SJSA1 (cell line): Measurements from ENCODE around the gene SNCG. TPM values are rescaled to one million over a fixed set of nuclear protein-coding genes. Genes with fewer than 3 reads are reported as not detected.

Experiments used
- DNase-seq, 2 experiments: peaks; one replicate each; pipeline ENCODE4 v3.0.0-alpha.2; 2015 to 2020; ENCODE audit warnings: low spot score in 2 of 2, low read depth in 1 of 2
- H3K27ac ChIP-seq: fragments of 250-450 bp; sonication (Bioruptor Pico); 2 replicates; pipeline ENCODE4 v1.5.1; 2020; ENCODE audit warnings: mild to moderate bottlenecking, moderate library complexity
- H3K27me3 ChIP-seq: fragments of 250-450 bp; sonication (Bioruptor Pico); replicated peaks from 2 replicates; pipeline ENCODE4 v1.5.1; 2020; ENCODE audit warnings: mild to moderate bottlenecking, moderate library complexity
- H3K36me3 ChIP-seq: fragments of 250-450 bp; sonication (Bioruptor Pico); 2 replicates; pipeline ENCODE4 v1.5.1; 2020; ENCODE audit warnings: mild to moderate bottlenecking
- H3K4me1 ChIP-seq: fragments of 250-450 bp; sonication (Bioruptor Pico); replicated peaks from 2 replicates; pipeline ENCODE4 v1.6.1; 2021; ENCODE audit warnings: mild to moderate bottlenecking
- H3K4me3 ChIP-seq: fragments of 250-450 bp; sonication (Bioruptor Pico); 2 replicates; pipeline ENCODE4 v1.5.1; 2020; ENCODE audit warnings: mild to moderate bottlenecking
- H3K9me3 ChIP-seq: fragments of 250-450 bp; sonication (Bioruptor Pico); replicated peaks from 2 replicates; pipeline ENCODE4 v1.5.1; 2020; ENCODE audit warnings: mild to moderate bottlenecking
- total RNA-seq: library from RNA; depleted of rRNA; stranded (reverse); fragments of >200 nt; shearing (Covaris generic); gene quantifications from 2 replicates; pipeline ENCODE4 v1.2.3, GENCODE V29; 2014

SNCG gene
- total RNA-seq, 1 experiment from 2014 or later, result 0.74 TPM

GRCh38 chr10:86960863-86961434 lies 2.5 kb downstream of the SNCG start:
- no peaks in the 10 kb centered on the region for H3K27me3 ChIP-seq
- H3K4me3 ChIP-seq, result no peak overlapping the region
- H3K9me3 ChIP-seq, result no peaks in the 10 kb centered on the region
- no peaks in the 10 kb centered on the region for H3K36me3 ChIP-seq
- DNase-seq, result peak in 1 of 2 experiments; percentile 42
- H3K4me1 ChIP-seq, result peaks cover 27% of the 10 kb centered on the region
- H3K27ac ChIP-seq, result no peak overlapping the region

- no peaks in the 10 kb centered on the region for H3K27me3 ChIP-seq
- no peak overlapping the region for H3K4me3 ChIP-seq
- peaks cover 30% of the 10 kb centered on the region for H3K4me1 ChIP-seq
- H3K36me3 ChIP-seq, result no peaks in the 10 kb centered on the region
- H3K27ac ChIP-seq, result no peak overlapping the region
- DNase-seq, result no peak
- no peaks in the 10 kb centered on the region for H3K9me3 ChIP-seq
Observed at GRCh38 chr10:86961481-86962091, 3.2 kb downstream of the SNCG start.

GRCh38 chr10:86962136-86962980 lies 4.0 kb downstream of the SNCG start:
- Histone ChIP-seq H3K4me1 (peaks cover 33% of the 10 kb centered on the region), H3K4me3 (no peak overlapping the region), H3K9me3 (no peaks in the 10 kb centered on the region), H3K27ac (no peak overlapping the region), H3K27me3 (no peaks in the 10 kb centered on the region), H3K36me3 (no peaks in the 10 kb centered on the region)
- no peak for DNase-seq

GRCh38 chr10:86962981-86963310 lies 4.5 kb downstream of the SNCG start:
- H3K9me3 ChIP-seq, result no peaks in the 10 kb centered on the region
- no peaks in the 10 kb centered on the region for H3K27me3 ChIP-seq
- H3K4me3 ChIP-seq, result no peak overlapping the region
- H3K36me3 ChIP-seq, result no peaks in the 10 kb centered on the region
- no peak overlapping the region for H3K27ac ChIP-seq
- H3K4me1 ChIP-seq, result peaks cover 28% of the 10 kb centered on the region
- no peak for DNase-seq

GRCh38 chr10:86963341-86963919 lies 5.0 kb downstream of the SNCG start:
- H3K4me1 ChIP-seq, result peaks cover 28% of the 10 kb centered on the region
- H3K27ac ChIP-seq, result no peak overlapping the region
- no peaks in the 10 kb centered on the region for H3K27me3 ChIP-seq
- DNase-seq, result peak in 1 of 2 experiments; percentile 35
- no peak overlapping the region for H3K4me3 ChIP-seq
- no peaks in the 10 kb centered on the region for H3K9me3 ChIP-seq
- no peaks in the 10 kb centered on the region for H3K36me3 ChIP-seq

GRCh38 chr10:86964061-86964846 lies 5.9 kb downstream of the SNCG start:
- Histone ChIP-seq H3K27me3 (no peaks in the 10 kb centered on the region), H3K4me3 (no peak overlapping the region), H3K9me3 (no peaks in the 10 kb centered on the region), H3K36me3 (no peaks in the 10 kb centered on the region), H3K4me1 (peaks cover 24% of the 10 kb centered on the region), H3K27ac (no peak overlapping the region)
- peak in 1 of 2 experiments; percentile 35 for DNase-seq

GRCh38 chr10:86964847-86965190 lies 6.4 kb downstream of the SNCG start:
- Histone ChIP-seq H3K9me3 (no peaks in the 10 kb centered on the region), H3K36me3 (no peaks in the 10 kb centered on the region), H3K4me3 (no peak overlapping the region), H3K27me3 (no peaks in the 10 kb centered on the region), H3K27ac (no peak overlapping the region), H3K4me1 (peaks cover 24% of the 10 kb centered on the region)
- peak in 1 of 2 experiments; percentile 34 for DNase-seq

GRCh38 chr10:86965986-86966654 lies 7.7 kb downstream of the SNCG start:
- DNase-seq, result peak in 1 of 2 experiments; percentile 24
- H3K9me3 ChIP-seq, result no peaks in the 10 kb centered on the region
- no peaks in the 10 kb centered on the region for H3K36me3 ChIP-seq
- no peaks in the 10 kb centered on the region for H3K27me3 ChIP-seq
- H3K4me3 ChIP-seq, result no peak overlapping the region
- H3K4me1 ChIP-seq, result peaks cover 28% of the 10 kb centered on the region
- no peak overlapping the region for H3K27ac ChIP-seq

- H3K27ac ChIP-seq, result no peak overlapping the region
- no peak for DNase-seq
- H3K4me1 ChIP-seq, result peaks cover 41% of the 10 kb centered on the region
- H3K36me3 ChIP-seq, result no peaks in the 10 kb centered on the region
- no peak overlapping the region for H3K4me3 ChIP-seq
- H3K9me3 ChIP-seq, result no peaks in the 10 kb centered on the region
- H3K27me3 ChIP-seq, result no peaks in the 10 kb centered on the region
Observed at GRCh38 chr10:86967481-86967941, 9.1 kb downstream of the SNCG start.

- Histone ChIP-seq H3K36me3 (no peaks in the 10 kb centered on the region), H3K27ac (no peak within 1 kb of the TSS), H3K4me3 (no peak within 1 kb of the TSS), H3K4me1 (peaks cover 41% of the 10 kb centered on the region), H3K9me3 (no peaks in the 10 kb centered on the region), H3K27me3 (no peaks in the 10 kb centered on the region)
- DNase-seq, result no peak
Observed at GRCh38 chr10:86968271-86968993, 10.0 kb downstream of the SNCG start, which contains the start of gene ADIRF. Gene ADIRF, plus strand, starts transcription at chr10:86968482. Its CDS starts 63 bp downstream, at chr10:86968545.

- no peak for DNase-seq
- Histone ChIP-seq H3K27me3 (no peaks in the 10 kb centered on the region), H3K4me1 (peaks cover 41% of the 10 kb centered on the region), H3K4me3 (no peak overlapping the region), H3K27ac (no peak overlapping the region), H3K9me3 (no peaks in the 10 kb centered on the region), H3K36me3 (no peaks in the 10 kb centered on the region)
Observed at GRCh38 chr10:86968994-86969355, 10.6 kb downstream of the SNCG start.

- Histone ChIP-seq H3K4me3 (peak overlapping the region; percentile 56), H3K27me3 (no peaks in the 10 kb centered on the region), H3K27ac (peak overlapping the region; percentile 99; the same call in 1 of the 2 replicates), H3K36me3 (no peaks in the 10 kb centered on the region), H3K9me3 (no peaks in the 10 kb centered on the region), H3K4me1 (peaks cover 41% of the 10 kb centered on the region)
- DNase-seq, result peak in 1 of 2 experiments; percentile 10
Observed at GRCh38 chr10:86969421-86970041, 11.1 kb downstream of the SNCG start.
